GM19099 (cell line): ENCODE data around the gene ATP6V1F.

Experiments used
- POLR2A ChIP-seq: IDR thresholded peaks from 3 replicates; pipeline ENCODE4 v1.6.1; 2011; ENCODE audit warnings: low read depth; ENCODE audit not compliant: insufficient read length; ENCODE audit errors: extremely low read depth

ATP6V1F gene

DNA sequence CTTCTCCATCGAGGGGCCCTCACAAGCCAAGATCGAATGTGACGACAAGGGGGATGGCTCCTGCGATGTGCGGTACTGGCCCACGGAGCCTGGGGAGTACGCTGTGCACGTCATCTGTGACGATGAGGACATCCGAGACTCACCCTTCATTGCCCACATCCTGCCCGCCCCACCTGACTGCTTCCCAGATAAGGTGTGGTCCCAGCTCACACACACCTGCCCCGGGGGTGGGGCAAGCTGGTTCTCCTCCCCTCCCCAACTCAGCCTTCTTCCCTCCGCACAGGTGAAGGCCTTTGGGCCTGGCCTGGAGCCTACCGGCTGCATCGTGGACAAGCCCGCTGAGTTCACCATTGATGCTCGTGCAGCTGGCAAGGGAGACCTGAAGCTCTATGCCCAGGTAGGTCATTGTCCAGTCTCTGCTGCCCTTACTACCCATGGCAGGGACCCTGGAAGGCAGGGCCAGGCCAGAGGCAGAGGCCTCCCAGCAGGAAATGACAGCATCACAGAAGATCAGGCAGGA lies 21.4 kb upstream of the ATP6V1F start:
- no peak for TF ChIP-seq POLR2A

DNA sequence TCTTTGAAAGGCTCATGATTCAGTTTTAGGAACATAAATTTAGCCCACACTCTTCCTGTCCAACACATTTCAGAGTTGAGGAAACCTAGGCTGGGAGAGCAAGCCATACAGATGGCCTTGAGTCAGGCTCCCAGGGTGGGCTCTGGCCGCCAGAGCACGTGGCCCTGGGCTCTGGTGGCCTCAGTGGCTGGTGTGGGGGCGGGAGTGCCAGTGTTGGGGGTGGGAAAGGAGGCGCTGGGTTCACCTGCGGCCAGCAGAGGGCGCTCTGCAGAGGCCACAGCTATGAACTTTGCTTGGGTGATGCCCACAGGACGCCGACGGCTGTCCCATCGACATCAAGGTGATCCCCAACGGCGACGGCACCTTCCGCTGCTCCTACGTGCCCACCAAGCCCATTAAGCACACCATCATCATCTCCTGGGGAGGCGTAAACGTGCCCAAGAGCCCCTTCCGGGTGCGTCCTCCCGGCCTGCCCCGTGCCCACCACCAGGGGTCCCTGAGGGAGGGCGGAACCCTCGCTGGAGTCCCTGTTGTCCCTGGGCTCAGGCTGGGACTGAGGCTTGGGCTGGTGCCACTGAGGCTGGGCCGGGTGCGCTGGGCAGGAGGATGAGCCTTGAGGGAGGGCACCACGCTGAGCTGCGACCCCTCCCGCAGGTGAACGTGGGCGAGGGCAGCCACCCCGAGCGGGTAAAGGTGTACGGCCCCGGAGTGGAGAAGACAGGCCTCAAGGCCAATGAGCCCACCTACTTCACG lies 20.6 kb upstream of the ATP6V1F start:
- no peak for TF ChIP-seq POLR2A

GRCh38 chr7:128842674-128843641 lies 19.7 kb upstream of the ATP6V1F start:
- TF ChIP-seq POLR2A = no peak

DNA sequence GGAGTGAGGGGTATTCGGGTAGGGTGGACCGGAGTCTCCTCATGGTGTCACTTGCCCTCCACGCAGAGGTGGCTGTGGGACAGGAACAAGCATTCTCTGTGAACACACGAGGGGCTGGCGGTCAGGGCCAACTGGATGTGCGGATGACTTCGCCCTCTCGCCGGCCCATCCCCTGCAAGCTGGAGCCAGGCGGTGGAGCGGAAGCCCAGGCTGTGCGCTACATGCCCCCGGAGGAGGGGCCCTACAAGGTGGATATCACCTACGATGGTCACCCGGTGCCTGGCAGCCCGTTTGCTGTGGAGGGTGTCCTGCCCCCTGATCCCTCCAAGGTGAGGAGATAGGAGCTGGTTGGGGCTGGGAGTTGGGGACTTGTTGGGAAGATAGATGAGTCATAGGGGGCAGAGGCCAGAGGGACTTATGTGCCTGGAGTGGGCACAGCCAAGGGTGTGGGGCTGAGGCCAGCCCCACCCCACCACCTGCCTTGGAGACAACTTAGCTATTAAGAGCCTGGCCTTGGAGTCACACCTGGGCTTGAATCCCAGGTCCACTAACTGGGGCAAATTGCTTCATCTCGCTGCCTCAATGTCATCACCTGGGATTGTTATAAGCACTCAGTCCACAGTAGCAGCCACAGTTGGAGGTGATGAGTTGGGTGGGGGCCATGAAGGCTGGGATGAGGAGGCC lies 18.6 kb upstream of the ATP6V1F start:
- TF ChIP-seq POLR2A = no peak

DNA sequence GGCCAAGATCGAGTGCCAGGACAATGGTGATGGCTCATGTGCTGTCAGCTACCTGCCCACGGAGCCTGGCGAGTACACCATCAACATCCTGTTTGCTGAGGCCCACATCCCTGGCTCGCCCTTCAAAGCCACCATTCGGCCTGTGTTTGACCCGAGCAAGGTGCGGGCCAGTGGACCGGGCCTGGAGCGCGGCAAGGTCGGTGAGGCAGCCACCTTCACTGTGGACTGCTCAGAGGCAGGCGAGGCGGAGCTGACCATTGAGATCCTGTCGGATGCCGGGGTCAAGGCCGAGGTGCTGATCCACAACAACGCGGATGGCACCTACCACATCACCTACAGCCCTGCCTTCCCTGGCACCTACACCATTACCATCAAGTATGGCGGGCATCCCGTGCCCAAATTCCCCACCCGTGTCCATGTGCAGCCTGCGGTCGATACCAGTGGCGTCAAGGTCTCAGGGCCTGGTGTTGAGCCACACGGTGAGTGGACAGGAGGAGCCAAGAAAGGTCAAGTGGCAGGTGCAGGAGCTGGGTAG lies 17.8 kb upstream of the ATP6V1F start:
- TF ChIP-seq POLR2A = no peak

DNA sequence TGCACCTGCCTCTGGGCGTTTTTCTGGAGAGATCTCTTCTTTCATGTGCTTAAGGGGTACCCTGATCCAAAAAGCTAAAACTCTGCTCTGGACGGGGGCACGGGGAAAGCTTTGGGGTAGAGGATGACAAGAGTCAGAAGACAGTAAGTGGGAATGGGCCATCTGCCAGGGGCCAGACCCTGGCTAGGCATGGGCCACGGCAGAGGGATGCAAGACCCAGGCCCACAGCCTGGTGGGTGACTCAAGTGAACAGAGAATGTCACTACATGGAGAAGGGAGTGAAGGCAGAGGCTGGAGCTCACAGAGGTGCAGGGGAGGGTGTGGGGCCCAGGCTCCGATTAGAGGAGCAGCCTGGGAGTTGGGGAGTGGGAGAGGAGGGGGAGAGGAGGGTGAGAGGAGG lies 17.2 kb upstream of the ATP6V1F start:
- TF ChIP-seq POLR2A = no peak

- no peak for TF ChIP-seq POLR2A
Measured at GRCh38 chr7:128845987-128846386, 16.7 kb upstream of the ATP6V1F start.

- TF ChIP-seq POLR2A = no peak
Measured at GRCh38 chr7:128846781-128847444, 15.7 kb upstream of the ATP6V1F start.

DNA sequence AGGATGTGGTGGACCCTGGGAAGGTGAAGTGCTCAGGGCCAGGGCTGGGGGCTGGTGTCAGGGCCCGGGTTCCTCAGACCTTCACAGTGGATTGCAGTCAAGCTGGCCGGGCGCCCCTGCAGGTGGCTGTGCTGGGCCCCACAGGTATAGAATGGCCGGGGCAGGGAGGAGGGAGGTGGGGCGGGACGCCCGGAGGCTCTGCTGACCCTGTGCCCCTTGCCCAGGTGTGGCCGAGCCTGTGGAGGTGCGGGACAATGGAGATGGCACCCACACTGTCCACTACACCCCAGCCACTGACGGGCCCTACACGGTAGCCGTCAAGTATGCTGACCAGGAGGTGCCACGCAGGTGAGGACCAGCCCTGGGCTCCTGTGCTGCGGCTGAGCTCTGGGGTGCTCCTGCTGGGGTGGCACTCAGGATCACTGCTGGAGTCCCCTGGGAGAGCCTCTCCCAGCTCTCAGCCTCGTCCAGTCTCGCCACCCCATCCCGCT lies 14.9 kb upstream of the ATP6V1F start:
- no peak for TF ChIP-seq POLR2A

DNA sequence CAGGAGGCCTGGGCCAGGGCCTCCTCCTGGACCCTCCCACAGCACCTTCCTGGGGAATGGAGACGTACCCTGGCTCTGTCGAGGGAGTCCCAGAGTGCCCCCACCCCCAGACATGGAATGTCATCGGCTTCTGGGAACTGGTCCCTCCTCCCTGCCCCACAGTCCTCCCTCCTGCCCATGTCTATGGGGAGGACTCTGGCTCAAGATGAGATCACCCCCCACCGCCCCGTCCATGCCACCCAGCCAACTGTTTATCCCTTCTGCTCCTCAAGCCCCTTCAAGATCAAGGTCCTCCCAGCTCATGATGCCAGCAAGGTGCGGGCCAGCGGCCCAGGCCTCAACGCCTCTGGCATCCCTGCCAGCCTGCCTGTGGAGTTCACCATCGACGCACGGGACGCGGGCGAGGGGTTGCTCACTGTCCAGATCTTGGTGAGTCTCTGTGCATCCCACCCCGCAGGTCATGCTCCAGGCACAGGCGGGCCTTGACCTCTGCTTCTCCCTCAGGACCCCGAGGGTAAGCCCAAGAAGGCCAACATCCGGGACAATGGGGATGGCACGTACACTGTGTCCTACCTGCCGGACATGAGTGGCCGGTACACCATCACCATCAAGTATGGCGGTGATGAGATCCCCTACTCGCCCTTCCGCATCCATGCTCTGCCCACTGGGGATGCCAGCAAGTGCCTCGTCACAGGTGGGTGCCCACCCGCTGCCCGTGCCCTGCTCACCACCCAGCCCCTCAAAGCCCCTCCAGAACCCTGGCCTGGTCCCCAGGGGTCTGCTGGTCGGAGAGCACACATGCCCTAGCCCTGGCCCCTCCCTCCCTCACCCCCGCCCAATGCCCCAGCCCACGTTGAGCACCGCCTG lies 14.1 kb upstream of the ATP6V1F start:
- TF ChIP-seq POLR2A = no peak

DNA sequence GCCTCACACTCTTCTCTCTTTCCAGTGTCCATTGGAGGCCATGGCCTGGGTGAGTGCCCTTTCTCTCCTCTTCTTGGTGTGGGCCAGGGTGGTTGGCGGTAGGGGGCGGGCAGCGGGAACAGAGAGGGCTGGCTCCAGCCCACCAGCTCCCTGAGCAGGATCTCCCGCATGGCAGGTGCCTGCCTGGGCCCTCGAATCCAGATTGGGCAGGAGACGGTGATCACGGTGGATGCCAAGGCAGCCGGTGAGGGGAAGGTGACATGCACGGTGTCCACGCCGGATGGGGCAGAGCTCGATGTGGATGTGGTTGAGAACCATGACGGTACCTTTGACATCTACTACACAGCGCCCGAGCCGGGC lies 13.5 kb upstream of the ATP6V1F start:
- no peak for TF ChIP-seq POLR2A

DNA sequence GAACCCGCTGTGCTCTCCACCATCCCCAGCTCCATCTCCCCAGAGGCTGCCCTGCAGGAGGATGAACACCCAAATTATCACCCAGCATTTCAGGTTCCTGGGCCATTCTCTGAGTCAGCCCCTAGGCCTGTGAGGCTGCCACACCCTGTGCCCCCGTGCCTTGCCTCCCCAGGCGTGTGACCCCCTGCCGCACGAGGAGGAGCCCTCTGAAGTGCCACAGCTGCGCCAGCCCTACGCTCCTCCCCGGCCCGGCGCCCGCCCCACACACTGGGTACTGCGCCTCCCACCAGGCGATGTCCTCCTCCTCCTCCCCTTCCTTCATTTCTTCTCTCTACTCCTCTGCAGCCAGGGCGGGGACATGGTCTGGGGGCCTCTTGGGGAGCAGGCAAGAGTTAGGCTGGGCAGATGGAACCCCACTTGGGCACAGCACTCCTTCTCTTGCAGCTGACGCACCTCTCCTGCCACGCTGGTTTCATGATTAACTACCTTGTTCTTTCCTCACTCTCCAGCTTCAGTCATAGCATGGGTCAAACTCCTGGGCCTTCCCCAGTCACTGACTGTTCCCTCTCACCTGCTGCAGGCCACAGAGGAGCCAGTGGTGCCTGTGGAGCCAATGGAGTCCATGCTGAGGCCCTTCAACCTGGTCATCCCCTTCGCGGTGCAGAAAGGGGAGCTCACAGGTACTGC lies 12.7 kb upstream of the ATP6V1F start:
- TF ChIP-seq POLR2A = no peak

DNA sequence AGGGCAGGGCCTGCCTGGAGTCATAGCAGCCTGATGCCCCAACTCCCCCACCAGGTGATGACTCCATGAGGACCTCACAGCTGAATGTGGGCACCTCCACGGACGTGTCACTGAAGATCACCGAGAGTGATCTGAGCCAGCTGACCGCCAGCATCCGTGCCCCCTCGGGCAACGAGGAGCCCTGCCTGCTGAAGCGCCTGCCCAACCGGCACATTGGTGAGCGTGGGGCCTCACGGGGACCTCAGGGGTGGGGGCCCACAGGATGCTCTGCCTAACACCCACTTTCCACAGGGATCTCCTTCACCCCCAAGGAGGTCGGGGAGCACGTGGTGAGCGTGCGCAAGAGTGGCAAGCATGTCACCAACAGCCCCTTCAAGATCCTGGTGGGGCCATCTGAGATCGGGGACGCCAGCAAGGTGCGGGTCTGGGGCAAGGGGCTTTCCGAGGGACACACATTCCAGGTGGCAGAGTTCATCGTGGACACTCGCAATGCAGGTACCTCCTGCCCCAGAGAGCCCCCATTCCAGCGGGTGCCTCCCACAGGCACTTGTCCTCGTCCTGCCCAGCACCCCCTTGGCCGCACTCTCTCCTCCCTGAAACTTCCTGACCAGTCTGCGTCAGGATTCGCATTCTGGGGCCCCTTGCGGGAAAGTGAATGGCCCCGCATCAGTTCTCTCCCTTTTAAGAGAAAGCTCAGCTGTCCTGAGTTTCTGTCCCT lies 10.0 kb upstream of the ATP6V1F start:
- TF ChIP-seq POLR2A = no peak

- TF ChIP-seq POLR2A = no peak
Measured at GRCh38 chr7:128853799-128854198, 8.9 kb upstream of the ATP6V1F start.
